GM12873 (cell line): ENCODE measurements around the gene SLAIN2.

Experiments
- TF ChIP-seq, protein P1 (sequence below): IDR thresholded peaks from 2 replicates; pipeline ENCODE4 v1.5.1; 2012; ENCODE audit warnings: low read depth, mild to moderate bottlenecking, moderate library complexity, low read length, control low read depth; ENCODE audit not compliant: insufficient read depth; ENCODE audit errors: missing control alignments

Gene SLAIN2

GRCh38 chr4:48343551-48343950 lies 2.2 kb downstream of the SLAIN2 start:
- TF ChIP-seq, protein P1, sequence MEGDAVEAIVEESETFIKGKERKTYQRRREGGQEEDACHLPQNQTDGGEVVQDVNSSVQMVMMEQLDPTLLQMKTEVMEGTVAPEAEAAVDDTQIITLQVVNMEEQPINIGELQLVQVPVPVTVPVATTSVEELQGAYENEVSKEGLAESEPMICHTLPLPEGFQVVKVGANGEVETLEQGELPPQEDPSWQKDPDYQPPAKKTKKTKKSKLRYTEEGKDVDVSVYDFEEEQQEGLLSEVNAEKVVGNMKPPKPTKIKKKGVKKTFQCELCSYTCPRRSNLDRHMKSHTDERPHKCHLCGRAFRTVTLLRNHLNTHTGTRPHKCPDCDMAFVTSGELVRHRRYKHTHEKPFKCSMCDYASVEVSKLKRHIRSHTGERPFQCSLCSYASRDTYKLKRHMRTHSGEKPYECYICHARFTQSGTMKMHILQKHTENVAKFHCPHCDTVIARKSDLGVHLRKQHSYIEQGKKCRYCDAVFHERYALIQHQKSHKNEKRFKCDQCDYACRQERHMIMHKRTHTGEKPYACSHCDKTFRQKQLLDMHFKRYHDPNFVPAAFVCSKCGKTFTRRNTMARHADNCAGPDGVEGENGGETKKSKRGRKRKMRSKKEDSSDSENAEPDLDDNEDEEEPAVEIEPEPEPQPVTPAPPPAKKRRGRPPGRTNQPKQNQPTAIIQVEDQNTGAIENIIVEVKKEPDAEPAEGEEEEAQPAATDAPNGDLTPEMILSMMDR = no peak

DNA sequence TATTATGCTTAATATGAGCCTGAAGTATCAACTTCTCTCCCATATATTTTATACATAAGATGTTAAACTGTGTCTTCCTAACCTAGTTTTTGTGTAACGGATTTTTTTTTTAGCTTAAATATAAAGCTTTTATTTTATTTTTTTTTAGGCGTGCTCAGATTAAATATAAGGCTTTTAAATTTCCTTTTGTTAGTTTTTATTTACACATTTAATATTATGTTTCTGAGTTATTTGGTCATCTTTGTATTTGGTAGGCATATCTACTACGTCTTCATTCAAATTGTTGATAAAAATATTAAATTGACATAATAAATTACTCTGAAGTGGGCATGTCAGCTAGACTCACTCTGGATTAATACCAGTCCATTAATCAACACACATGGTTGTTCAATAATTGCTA lies 4.2 kb downstream of the SLAIN2 start:
- TF ChIP-seq, protein P1 = no peak

GRCh38 chr4:48346594-48346993 lies 5.3 kb downstream of the SLAIN2 start:
- TF ChIP-seq, protein P1 = no peak

DNA sequence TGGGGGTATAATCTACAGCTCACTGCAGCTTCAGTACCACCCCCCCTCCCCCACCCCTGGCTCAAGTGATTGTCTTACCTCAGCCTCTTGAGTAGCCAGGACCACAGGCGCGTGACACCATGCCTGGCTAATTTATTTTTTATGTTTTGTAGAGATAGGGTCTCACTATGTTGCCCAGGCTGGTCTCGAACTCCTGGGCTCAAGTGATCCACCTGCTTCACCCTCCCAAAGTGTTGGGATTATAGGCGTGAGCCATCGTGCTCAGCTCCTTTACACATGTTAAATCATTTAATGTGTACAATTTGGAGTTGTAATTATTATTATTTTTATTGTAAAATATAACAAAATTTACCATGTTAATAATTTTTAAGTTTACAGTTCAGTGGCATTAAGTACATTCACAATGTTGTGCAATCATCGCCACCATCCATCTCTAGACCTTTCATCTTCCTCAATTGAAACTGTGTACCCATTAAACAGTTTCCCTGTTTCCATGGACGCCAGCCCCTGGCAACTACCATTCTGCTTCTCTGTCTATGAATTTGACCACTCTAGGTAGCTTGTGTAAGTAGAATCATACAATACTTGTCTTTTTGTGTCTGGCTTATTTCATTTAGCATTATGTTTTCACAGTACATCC lies 6.1 kb downstream of the SLAIN2 start:
- TF ChIP-seq, protein P1 = no peak

- TF ChIP-seq, protein P1 = no peak
These were observed 9.5 kb downstream of the SLAIN2 start for GRCh38 chr4:48350871-48351270.

- TF ChIP-seq, protein P1 = no peak
These were observed 11.5 kb downstream of the SLAIN2 start for GRCh38 chr4:48352793-48353192.

DNA sequence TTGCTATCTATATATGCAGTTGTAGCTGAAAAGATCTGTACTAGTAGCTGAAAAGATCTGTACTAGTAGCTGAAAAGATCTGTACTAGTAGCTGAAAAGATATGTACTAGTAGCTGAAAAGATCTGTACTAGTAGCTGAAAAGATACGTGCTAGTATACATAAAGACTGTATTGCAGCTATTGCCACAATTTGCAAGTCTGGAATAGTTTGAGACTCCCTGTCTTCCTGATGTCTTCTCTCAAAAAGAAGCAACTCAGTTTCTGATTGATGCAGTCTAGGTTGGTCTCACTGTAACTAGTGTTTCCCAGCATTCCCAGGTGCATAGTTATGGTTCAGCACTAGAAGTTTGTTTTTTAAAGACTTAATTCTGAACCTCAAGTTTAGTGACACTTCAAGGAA lies 15.0 kb downstream of the SLAIN2 start:
- TF ChIP-seq, protein P1 = no peak
